GM23338 (cell line): ENCODE data around the gene SREK1. TPM values are rescaled to one million over a fixed set of nuclear protein-coding genes. Genes with fewer than 3 reads are reported as not detected.

ENCODE experiments used
- ATAC-seq: fragments of 200-7000 bp; cut with Tn5 transposase; 3 replicates; pipeline ENCODE4 v1.9.1; 2020
- DNase-seq: peaks from one replicate; pipeline ENCODE4 v3.0.0-alpha.2; 2015; ENCODE audit warnings: low spot score
- H2AFZ ChIP-seq: fragments of 200-600 bp; sonication (generic); 2 replicates; pipeline ENCODE4 v1.8.0; 2016; ENCODE audit warnings: antibody characterized with exemption, mild to moderate bottlenecking, moderate library complexity
- H3F3A ChIP-seq: fragments of 200-600 bp; sonication (generic); replicated peaks from 2 replicates; pipeline ENCODE4 v1.8.0; 2017; ENCODE audit warnings: antibody characterized with exemption, mixed run types, low read depth
- H3K27ac ChIP-seq: fragments of 200-600 bp; sonication (generic); 2 replicates; pipeline ENCODE4 v1.6.1; 2016; ENCODE audit warnings: low read depth
- H3K27me3 ChIP-seq: fragments of 200-600 bp; sonication (generic); 2 replicates; pipeline ENCODE4 v1.8.0; 2016; ENCODE audit warnings: mild to moderate bottlenecking, mixed run types, moderate library complexity; ENCODE audit not compliant: insufficient read depth
- H3K36me3 ChIP-seq: fragments of 200-600 bp; sonication (generic); 2 replicates; pipeline ENCODE4 v1.8.0; 2016; ENCODE audit warnings: mild to moderate bottlenecking; ENCODE audit not compliant: insufficient read depth
- H3K4me1 ChIP-seq: fragments of 200-600 bp; sonication (generic); 2 replicates; pipeline ENCODE4 v1.8.0; 2016; ENCODE audit warnings: mild to moderate bottlenecking, moderate library complexity; ENCODE audit not compliant: insufficient read depth
- H3K4me2 ChIP-seq: fragments of 200-600 bp; sonication (generic); 2 replicates; pipeline ENCODE4 v1.7.1; 2017; ENCODE audit warnings: mixed run types
- H3K4me3 ChIP-seq: fragments of 200-600 bp; sonication (generic); 2 replicates; pipeline ENCODE4 v1.6.1; 2016; ENCODE audit warnings: mixed run types
- H3K79me2 ChIP-seq: fragments of 200-600 bp; sonication (generic); replicated peaks from 2 replicates; pipeline ENCODE4 v1.8.0; 2017; ENCODE audit warnings: mild to moderate bottlenecking; ENCODE audit not compliant: insufficient read depth
- H3K9me2 ChIP-seq: fragments of 200-600 bp; sonication (generic); 2 replicates; pipeline ENCODE4 v1.8.0; 2017; ENCODE audit not compliant: insufficient read depth
- H4K20me1 ChIP-seq: fragments of 200-600 bp; sonication (generic); replicated peaks from 2 replicates; pipeline ENCODE4 v1.8.0; 2017; ENCODE audit warnings: mild to moderate bottlenecking; ENCODE audit not compliant: insufficient read depth
- H3K27ac Mint-ChIP-seq: 2 replicates; pipeline ENCODE4 v1.8.0; 2020; ENCODE audit warnings: inconsistent platforms, mild to moderate bottlenecking, moderate library complexity, mixed read lengths
- H3K27me3 Mint-ChIP-seq: 3 replicates; pipeline ENCODE4 v1.8.0; 2022; ENCODE audit warnings: low read depth, mild to moderate bottlenecking, moderate library complexity, mixed read lengths, inconsistent platforms; ENCODE audit not compliant: insufficient read depth, poor library complexity
- H3K36me3 Mint-ChIP-seq: 3 replicates; pipeline ENCODE4 v1.8.0; 2021; ENCODE audit warnings: low read depth, mild to moderate bottlenecking, inconsistent platforms, moderate library complexity, mixed read lengths
- H3K4me1 Mint-ChIP-seq: 3 replicates; pipeline ENCODE4 v1.8.0; 2020; ENCODE audit warnings: mild to moderate bottlenecking, inconsistent platforms, mixed read lengths
- H3K4me3 Mint-ChIP-seq: 3 replicates; pipeline ENCODE4 v1.8.0; 2021; ENCODE audit warnings: moderate library complexity, mild to moderate bottlenecking, inconsistent platforms, mixed read lengths
- H3K9me3 Mint-ChIP-seq: 3 replicates; pipeline ENCODE4 v1.8.0; 2020; ENCODE audit warnings: moderate library complexity, mild to moderate bottlenecking, inconsistent platforms, mixed read lengths
- CREB1 ChIP-seq: fragments of 250-450 bp; sonication (Bioruptor Pico); IDR thresholded peaks from 2 replicates; pipeline ENCODE4 v1.5.0; 2020; ENCODE audit warnings: low read depth, mild to moderate bottlenecking, moderate library complexity
- CTCF ChIP-seq, 2 experiments: fragments of 200-600 bp in 1 of 2; sonication (generic) in 1 of 2; conservative IDR thresholded peaks; 2 replicates each; pipeline versions ENCODE4 v1.5.1 to v1.6.1; 2016 to 2017; ENCODE audit warnings: antibody characterized with exemption in 2 of 2, low read depth in 2 of 2, mild to moderate bottlenecking in 2 of 2, moderate library complexity in 1 of 2
- ETS1 ChIP-seq: IDR thresholded peaks from 2 replicates; pipeline ENCODE4 v1.6.1; 2016; ENCODE audit warnings: antibody characterized with exemption
- EZH2 ChIP-seq: fragments of 200-600 bp; sonication (generic); IDR thresholded peaks from one replicate; pipeline ENCODE4 v1.8.0; 2017; ENCODE audit warnings: antibody characterized with exemption, mild to moderate bottlenecking, low read depth; ENCODE audit not compliant: unreplicated experiment
- EZH2phosphoT487 ChIP-seq: fragments of 200-600 bp; sonication (generic); IDR thresholded peaks from one replicate; pipeline ENCODE4 v1.8.1; 2018; ENCODE audit warnings: antibody characterized with exemption; ENCODE audit not compliant: unreplicated experiment
- JUNB ChIP-seq: IDR thresholded peaks from one replicate; pipeline ENCODE4 v1.6.1; 2016; ENCODE audit warnings: antibody characterized with exemption; ENCODE audit not compliant: unreplicated experiment
- NANOG ChIP-seq: IDR thresholded peaks from 2 replicates; pipeline ENCODE4 v1.6.1; 2016; ENCODE audit warnings: antibody characterized with exemption, borderline replicate concordance
- POLR2AphosphoS5 ChIP-seq: IDR thresholded peaks from 2 replicates; pipeline ENCODE4 v1.6.1; 2016; ENCODE audit warnings: antibody characterized with exemption, low read depth
- STAT1 ChIP-seq: IDR thresholded peaks from one replicate; pipeline ENCODE4 v1.6.1; 2016; ENCODE audit warnings: antibody characterized with exemption; ENCODE audit not compliant: unreplicated experiment
- ZNF114 ChIP-seq: fragments of 250-450 bp; sonication (Bioruptor Pico); IDR thresholded peaks from 2 replicates; pipeline ENCODE4 v1.5.0; 2020; ENCODE audit warnings: mild to moderate bottlenecking, moderate library complexity
- ZNF331 ChIP-seq: fragments of 250-450 bp; sonication (Bioruptor Pico); IDR thresholded peaks from 2 replicates; pipeline ENCODE4 v1.5.0; 2020; ENCODE audit warnings: low read depth, mild to moderate bottlenecking, moderate library complexity
- polyA plus RNA-seq: library from polyadenylated mRNA; unstranded; fragments of >200 nt; fragmentation: Nextera tagmentation; extraction: Ambion mirVana; gene quantifications from 2 replicates; pipeline ENCODE4 v1.2.1, GENCODE V29; 2016
- total RNA-seq: library from RNA; depleted of rRNA; stranded (reverse); fragments of >200 nt; shearing (Covaris generic); gene quantifications from 2 replicates; pipeline ENCODE4 v1.2.3, GENCODE V29; 2014

Gene SREK1
- total and polyA plus RNA-seq, 2 experiments from 2014 or later: 64.3 to 66.4 TPM

DNA sequence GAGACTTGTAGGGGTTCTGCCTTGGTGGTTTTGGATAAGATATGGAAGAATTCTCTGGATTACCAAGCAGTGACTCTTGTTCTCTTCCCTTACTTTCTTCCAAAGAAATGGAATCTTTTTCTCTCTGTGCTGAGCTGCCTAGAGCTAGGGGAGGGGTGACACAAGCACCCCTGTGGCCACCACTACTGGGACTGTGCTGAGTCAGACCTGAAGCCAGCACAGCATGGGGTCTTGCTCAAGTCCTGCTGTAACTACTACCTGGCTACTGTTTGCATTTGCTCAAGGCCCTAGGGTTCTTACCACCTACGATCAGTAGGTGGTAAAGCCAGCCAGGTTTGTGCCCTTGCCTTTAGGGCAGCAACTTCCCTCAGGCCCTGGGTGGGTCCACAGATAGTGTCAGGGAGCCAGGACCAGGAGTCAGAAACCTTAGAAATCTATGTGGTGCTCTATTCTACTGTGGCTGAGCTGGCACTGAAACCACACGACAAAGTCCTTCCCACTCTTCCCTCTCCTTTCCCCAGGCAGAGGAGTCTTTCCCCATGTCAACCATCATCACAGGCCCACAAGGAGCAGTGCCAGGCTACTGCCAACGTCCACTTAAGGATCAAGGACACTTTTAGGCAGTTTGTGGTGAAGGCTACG lies 53.8 kb downstream of the SREK1 start:
- Mint-ChIP-seq H3K4me1 (peaks cover 15% of the 10 kb centered on the region), H3K27me3 (peaks cover 2% of the 10 kb centered on the region), H3K4me3 (no peak overlapping the region), H3K9me3 (no peaks in the 10 kb centered on the region), H3K36me3 (no peaks in the 10 kb centered on the region), H3K27ac (0 out of 2 replicates have a peak overlapping the region, but pooled peaks have one; percentile 19)
- Histone ChIP-seq H3K79me2 (no peaks in the 10 kb centered on the region), H3K4me2 (no peak overlapping the region), H3K4me3 (no peak overlapping the region), H3K27ac (no peak overlapping the region), H2AFZ (0 out of 2 replicates have a peak overlapping the region, but pooled peaks have one; percentile 34), H3K27me3 (no peaks in the 10 kb centered on the region), H3K36me3 (no peaks in the 10 kb centered on the region), H4K20me1 (no peaks in the 10 kb centered on the region), H3F3A (no peaks in the 10 kb centered on the region), H3K4me1 (peaks cover 6% of the 10 kb centered on the region; the same call in 1 of the 2 replicates), H3K9me2 (peaks cover 11% of the 10 kb centered on the region; the same call in 1 of the 2 replicates)
- TF ChIP-seq ZNF331 (no peak), ZNF114 (CRISPR knock-in tag) (no peak), EZH2 (no peak), STAT1 (no peak), EZH2phosphoT487 (no peak)
- ATAC-seq (no peak), DNase-seq (no peak)

GRCh38 chr5:66198837-66199236 lies 54.7 kb downstream of the SREK1 start:
- H3F3A ChIP-seq: no peaks in the 10 kb centered on the region
- no peak overlapping the region for H3K4me2 ChIP-seq
- Mint-ChIP-seq H3K36me3 (no peaks in the 10 kb centered on the region), H3K4me3 (no peak overlapping the region), H3K27me3 (peaks cover 2% of the 10 kb centered on the region), H3K27ac (no peak overlapping the region), H3K4me1 (peaks cover 15% of the 10 kb centered on the region), H3K9me3 (no peaks in the 10 kb centered on the region)
- peaks cover 6% of the 10 kb centered on the region; the same call in 1 of the 2 replicates for H3K4me1 ChIP-seq
- peak; percentile 77 for ATAC-seq
- H2AFZ ChIP-seq: peak overlapping the region; percentile 63
- H3K27ac ChIP-seq: no peak overlapping the region
- H3K9me2 ChIP-seq: peaks cover 11% of the 10 kb centered on the region; the same call in 1 of the 2 replicates
- TF ChIP-seq STAT1 (no peak), EZH2 (no peak)
- H4K20me1 ChIP-seq: no peaks in the 10 kb centered on the region
- peak; percentile 13 for DNase-seq
- H3K27me3 ChIP-seq: no peaks in the 10 kb centered on the region
- H3K4me3 ChIP-seq: no peak overlapping the region
- no peaks in the 10 kb centered on the region for H3K36me3 ChIP-seq
- no peaks in the 10 kb centered on the region for H3K79me2 ChIP-seq

GRCh38 chr5:66203531-66203930 lies 59.4 kb downstream of the SREK1 start:
- no peak for ATAC-seq
- TF ChIP-seq NANOG: no peak
- TF ChIP-seq EZH2: no peak
- TF ChIP-seq CTCF (conservative IDR thresholded peaks at IDR 0.05; ENCODE audit: low read depth in 2 of 2): no peak
- no peak for TF ChIP-seq JUNB
- TF ChIP-seq ZNF331: no peak
- TF ChIP-seq POLR2AphosphoS5: no peak
- no peak for TF ChIP-seq ZNF114 (CRISPR knock-in tag)
- TF ChIP-seq ETS1: no peak
- TF ChIP-seq EZH2phosphoT487: no peak
- TF ChIP-seq CREB1: no peak

More at GRCh38 chr5:66203531-66203930, 59.4 kb downstream of the SREK1 start:
- Histone ChIP-seq H3F3A (no peaks in the 10 kb centered on the region), H3K79me2 (no peaks in the 10 kb centered on the region), H3K36me3 (no peaks in the 10 kb centered on the region), H3K4me2 (no peak overlapping the region), H3K27ac (no peak overlapping the region), H3K27me3 (no peaks in the 10 kb centered on the region), H3K9me2 (peaks cover 12% of the 10 kb centered on the region; the same call in 1 of the 2 replicates), H4K20me1 (no peaks in the 10 kb centered on the region), H3K4me1 (no peaks in the 10 kb centered on the region), H3K4me3 (no peak overlapping the region), H2AFZ (peak overlapping the region; percentile 85)
- Mint-ChIP-seq H3K36me3 (no peaks in the 10 kb centered on the region), H3K27me3 (peaks cover 2% of the 10 kb centered on the region), H3K9me3 (no peaks in the 10 kb centered on the region), H3K27ac (no peak overlapping the region), H3K4me3 (no peak overlapping the region), H3K4me1 (peaks cover 9% of the 10 kb centered on the region)
- no peak for DNase-seq
